A549 (cell line): Measurements from ENCODE around the gene PRKAR1A.

Experiments
- CBX2 ChIP-seq: fragments of 200-600 bp; sonication (generic); IDR thresholded peaks from 2 replicates; pipeline ENCODE4 v1.6.1; 2016; ENCODE audit warnings: low read depth, mild to moderate bottlenecking, borderline replicate concordance
- CHD2 ChIP-seq: fragments of 150-350 bp; IDR thresholded peaks from 2 replicates; pipeline ENCODE4 v1.6.1; 2014; ENCODE audit warnings: low read length; ENCODE audit not compliant: partially characterized antibody
- CHD4 ChIP-seq: fragments of 200-600 bp; sonication (generic); IDR thresholded peaks from 2 replicates; pipeline ENCODE4 v1.6.1; 2016; ENCODE audit warnings: antibody characterized with exemption, mild to moderate bottlenecking, borderline replicate concordance
- ESRRA ChIP-seq: fragments of 150-350 bp; IDR thresholded peaks from 2 replicates; pipeline ENCODE4 v1.6.1; 2014; ENCODE audit warnings: mild to moderate bottlenecking, low read length, borderline replicate concordance
- HDAC2 ChIP-seq: fragments of 200-600 bp; sonication (generic); IDR thresholded peaks from 2 replicates; pipeline ENCODE4 v1.6.1; 2016
- POLR2A ChIP-seq: IDR thresholded peaks from 2 replicates; pipeline ENCODE4 v1.6.1; 2012; ENCODE audit warnings: mild to moderate bottlenecking, low read length
- POLR2AphosphoS2 ChIP-seq: conservative IDR thresholded peaks from 2 replicates; pipeline ENCODE4 v1.6.1; 2012; ENCODE audit warnings: low read length, improper control_type of control experiment, inconsistent platforms
- RFX5 ChIP-seq: fragments of 450-650 bp; IDR thresholded peaks from 2 replicates; pipeline ENCODE4 v1.7.1; 2014; ENCODE audit warnings: antibody characterized with exemption, mild to moderate bottlenecking, moderate library complexity
- TF ChIP-seq, protein P1 (sequence below): fragments of >200 bp; sonication (Bioruptor Twin); formaldehyde crosslinking; IDR thresholded peaks from 3 replicates; pipeline ENCODE4 v1.5.1; 2016
- TF ChIP-seq, protein P2 (sequence below): fragments of >200 bp; sonication (Bioruptor Twin); formaldehyde crosslinking; IDR thresholded peaks from 3 replicates; pipeline ENCODE4 v1.6.1; 2016

DNA sequence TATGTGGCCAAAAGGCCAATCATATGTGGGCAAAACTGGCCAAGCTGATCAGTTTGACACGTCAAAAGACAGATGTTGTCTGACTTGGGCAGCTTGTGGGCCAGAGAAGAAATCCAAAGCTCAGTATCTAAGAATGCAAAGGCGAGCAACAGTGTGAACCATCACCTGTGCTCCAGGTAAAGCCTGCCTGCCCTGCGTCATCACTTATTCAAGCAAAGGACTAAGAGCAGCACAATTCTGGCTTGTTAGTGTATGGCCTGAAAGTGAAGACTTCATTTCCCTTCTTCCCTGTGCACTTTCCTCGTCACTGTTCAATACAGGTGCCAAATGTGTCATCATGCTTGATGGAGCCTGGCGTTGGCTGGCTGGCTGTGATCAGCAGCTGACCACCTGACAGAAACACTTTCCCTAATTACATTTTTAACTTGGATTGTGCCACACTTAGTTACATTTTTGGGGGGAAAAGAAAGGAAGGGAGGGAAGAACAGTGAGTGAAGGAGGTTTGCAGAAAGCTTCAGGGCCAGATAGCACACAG lies 84.2 kb downstream of the PRKAR1A start:
- TF ChIP-seq, protein P1, sequence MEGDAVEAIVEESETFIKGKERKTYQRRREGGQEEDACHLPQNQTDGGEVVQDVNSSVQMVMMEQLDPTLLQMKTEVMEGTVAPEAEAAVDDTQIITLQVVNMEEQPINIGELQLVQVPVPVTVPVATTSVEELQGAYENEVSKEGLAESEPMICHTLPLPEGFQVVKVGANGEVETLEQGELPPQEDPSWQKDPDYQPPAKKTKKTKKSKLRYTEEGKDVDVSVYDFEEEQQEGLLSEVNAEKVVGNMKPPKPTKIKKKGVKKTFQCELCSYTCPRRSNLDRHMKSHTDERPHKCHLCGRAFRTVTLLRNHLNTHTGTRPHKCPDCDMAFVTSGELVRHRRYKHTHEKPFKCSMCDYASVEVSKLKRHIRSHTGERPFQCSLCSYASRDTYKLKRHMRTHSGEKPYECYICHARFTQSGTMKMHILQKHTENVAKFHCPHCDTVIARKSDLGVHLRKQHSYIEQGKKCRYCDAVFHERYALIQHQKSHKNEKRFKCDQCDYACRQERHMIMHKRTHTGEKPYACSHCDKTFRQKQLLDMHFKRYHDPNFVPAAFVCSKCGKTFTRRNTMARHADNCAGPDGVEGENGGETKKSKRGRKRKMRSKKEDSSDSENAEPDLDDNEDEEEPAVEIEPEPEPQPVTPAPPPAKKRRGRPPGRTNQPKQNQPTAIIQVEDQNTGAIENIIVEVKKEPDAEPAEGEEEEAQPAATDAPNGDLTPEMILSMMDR: no peak
- TF ChIP-seq RFX5 (no peak), HDAC2 (no peak), ESRRA (no peak), POLR2A (no peak), POLR2AphosphoS2 (no peak), CHD4 (no peak), CBX2 (no peak), CHD2 (no peak)
- TF ChIP-seq, protein P2, sequence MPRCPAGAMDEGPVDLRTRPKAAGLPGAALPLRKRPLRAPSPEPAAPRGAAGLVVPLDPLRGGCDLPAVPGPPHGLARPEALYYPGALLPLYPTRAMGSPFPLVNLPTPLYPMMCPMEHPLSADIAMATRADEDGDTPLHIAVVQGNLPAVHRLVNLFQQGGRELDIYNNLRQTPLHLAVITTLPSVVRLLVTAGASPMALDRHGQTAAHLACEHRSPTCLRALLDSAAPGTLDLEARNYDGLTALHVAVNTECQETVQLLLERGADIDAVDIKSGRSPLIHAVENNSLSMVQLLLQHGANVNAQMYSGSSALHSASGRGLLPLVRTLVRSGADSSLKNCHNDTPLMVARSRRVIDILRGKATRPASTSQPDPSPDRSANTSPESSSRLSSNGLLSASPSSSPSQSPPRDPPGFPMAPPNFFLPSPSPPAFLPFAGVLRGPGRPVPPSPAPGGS: no peak
